ENCODE measurements around the gene RAB5IF.
A peak's percentile ranks its signal among the peaks of the same experiment; 100 is the strongest.

RAB5IF gene

GRCh38 chr20:36571564-36572504 lies 33.7 kb upstream of the RAB5IF start:
- no peak for TF ChIP-seq CTCF (IDR thresholded peaks at IDR 0.05; ENCODE audit: borderline replicate concordance, insufficient read depth, low read depth, low read length)
- H3K4me3 ChIP-seq (ENCODE audit: low read depth, low read length): peak overlapping the region; percentile 58

GRCh38 chr20:36572701-36573102 lies 32.9 kb upstream of the RAB5IF start:
- TF ChIP-seq CTCF (IDR thresholded peaks at IDR 0.05; ENCODE audit: borderline replicate concordance, insufficient read depth, low read depth, low read length): no peak
- peak overlapping the region; percentile 58 for H3K4me3 ChIP-seq (ENCODE audit: low read depth, low read length)

GRCh38 chr20:36573103-36573797 lies 32.3 kb upstream of the RAB5IF start, which contains the start of gene TGIF2:
TGIF2 (plus strand) TSS chr20:36573597; CDS start chr20:36578775, 5,178 bp downstream.
- TF ChIP-seq CTCF (IDR thresholded peaks at IDR 0.05; ENCODE audit: borderline replicate concordance, insufficient read depth, low read depth, low read length): no peak
- peak within 1 kb of the TSS; percentile 87 for H3K4me3 ChIP-seq (ENCODE audit: low read depth, low read length)

- peak overlapping the region; percentile 87 for H3K4me3 ChIP-seq (ENCODE audit: low read depth, low read length)
- no peak for TF ChIP-seq CTCF (IDR thresholded peaks at IDR 0.05; ENCODE audit: borderline replicate concordance, insufficient read depth, low read depth, low read length)
Observed at GRCh38 chr20:36573798-36574365, 31.7 kb upstream of the RAB5IF start.

- no peak for TF ChIP-seq CTCF (IDR thresholded peaks at IDR 0.05; ENCODE audit: borderline replicate concordance, insufficient read depth, low read depth, low read length)
- H3K4me3 ChIP-seq (ENCODE audit: low read depth, low read length): peak overlapping the region; percentile 87
Observed at GRCh38 chr20:36574366-36575135, 31.0 kb upstream of the RAB5IF start.

GRCh38 chr20:36576081-36576445 lies 29.5 kb upstream of the RAB5IF start:
- H3K4me3 ChIP-seq (ENCODE audit: low read depth, low read length): no peak overlapping the region
- TF ChIP-seq CTCF (IDR thresholded peaks at IDR 0.05; ENCODE audit: borderline replicate concordance, insufficient read depth, low read depth, low read length): no peak
